ENCODE results near the gene CLDND1. TPM values are rescaled to one million over a fixed set of nuclear protein-coding genes. Genes with fewer than 3 reads are reported as not detected.

CLDND1 gene
- total RNA-seq, 2 donors from 2014 or later: 97.7 to 106 TPM

DNA sequence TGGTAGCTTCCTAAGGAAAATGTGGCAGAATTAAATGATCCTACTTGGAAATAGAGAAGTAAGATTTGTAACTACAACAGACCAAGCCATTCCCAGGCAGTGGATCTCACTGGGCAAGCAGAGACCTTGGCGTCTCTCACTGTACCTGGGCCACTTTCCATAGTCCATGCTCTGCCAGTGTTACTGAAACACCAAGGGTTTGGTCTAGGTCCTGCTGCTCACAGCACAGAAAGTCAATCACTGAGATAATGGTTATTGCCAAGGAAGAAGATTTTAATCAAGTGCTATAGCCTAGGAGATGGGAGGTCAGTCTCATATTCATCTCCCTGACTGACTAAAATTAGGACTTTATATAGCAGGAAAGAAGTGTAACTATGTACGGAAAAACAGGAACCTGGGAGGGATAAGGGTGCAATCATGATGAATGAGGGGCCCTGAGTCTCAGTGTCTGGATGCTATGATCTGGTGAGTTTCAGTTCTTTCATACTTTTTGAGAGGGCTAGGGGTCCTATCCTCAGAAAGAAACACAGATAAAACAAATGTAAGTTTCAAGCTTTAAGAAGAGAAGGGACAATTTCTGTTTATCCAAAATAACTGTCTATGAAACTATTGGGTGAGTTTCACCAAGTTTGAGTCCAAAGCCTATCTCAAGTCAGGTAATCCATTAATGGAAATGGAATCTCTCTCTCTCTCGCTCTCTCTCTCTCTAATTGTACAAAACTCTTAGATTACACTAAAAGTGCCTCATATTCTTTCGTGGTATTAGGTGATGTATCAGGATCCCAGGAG is 29.7 kb upstream of the CLDND1 start:
- 83 to 90% methylated on average over 2 to 4 of the region's 4 CpGs for WGBS, 2 experiments (ENCODE audit: insufficient coverage in 1 of 2, insufficient read length in 1 of 2)
- Mint-ChIP-seq H3K4me1 (peaks cover 12% of the 10 kb centered on the region), H3K4me3 (no peak overlapping the region), H3K36me3 (ENCODE audit: low read depth) (no peaks in the 10 kb centered on the region), H3K9me3 (no peaks in the 10 kb centered on the region), H3K27ac (no peak overlapping the region), H3K27me3 (ENCODE audit: insufficient read depth) (peaks cover 2% of the 10 kb centered on the region)
- Histone ChIP-seq H3K9me3 (ENCODE audit: control insufficient read depth, low read length) (no peaks in the 10 kb centered on the region), H3K9ac (ENCODE audit: extremely low read depth, low read length, poor library complexity, severe bottlenecking) (no peak overlapping the region), H3K27me3 (ENCODE audit: control insufficient read depth, insufficient read depth, low read length, poor library complexity, severe bottlenecking) (no peaks in the 10 kb centered on the region), H3K4me1 (ENCODE audit: control insufficient read depth, insufficient read depth, low read length) (peaks cover 2% of the 10 kb centered on the region), H3K36me3 (ENCODE audit: control insufficient read depth, insufficient read depth, low read length) (no peaks in the 10 kb centered on the region), H3K27ac (ENCODE audit: low read depth, low read length) (no peak overlapping the region), H3K4me3 (ENCODE audit: low read length) (no peak overlapping the region)
- no peak for TF ChIP-seq CTCF (conservative IDR thresholded peaks at IDR 0.05)
- DNase-seq: no peak

DNA sequence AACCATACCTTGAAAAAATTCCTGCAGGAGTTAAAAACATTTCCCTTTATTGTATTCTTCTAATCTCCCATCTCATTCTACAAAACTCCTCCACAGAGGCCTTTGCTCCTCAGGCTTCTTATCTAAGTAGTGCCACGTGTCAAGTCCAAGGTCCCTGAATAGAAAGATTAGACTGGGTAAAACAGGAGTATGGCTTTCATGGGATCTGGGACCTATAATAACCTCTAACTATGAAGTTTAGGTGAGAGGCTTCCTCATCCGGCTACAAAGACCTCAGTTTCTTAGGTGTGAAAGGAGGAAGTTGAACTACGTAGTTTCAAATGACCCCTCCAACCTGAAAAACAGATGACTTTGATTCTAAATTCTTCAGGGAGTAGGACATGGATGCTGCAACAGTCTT is 29.1 kb upstream of the CLDND1 start:
- Histone ChIP-seq H3K9ac (ENCODE audit: extremely low read depth, low read length, poor library complexity, severe bottlenecking) (no peak overlapping the region), H3K4me1 (ENCODE audit: control insufficient read depth, insufficient read depth, low read length) (peaks cover 2% of the 10 kb centered on the region), H3K4me3 (ENCODE audit: low read length) (no peak overlapping the region), H3K27ac (ENCODE audit: low read depth, low read length) (no peak overlapping the region), H3K36me3 (ENCODE audit: control insufficient read depth, insufficient read depth, low read length) (no peaks in the 10 kb centered on the region), H3K9me3 (ENCODE audit: control insufficient read depth, low read length) (no peaks in the 10 kb centered on the region), H3K27me3 (ENCODE audit: control insufficient read depth, insufficient read depth, low read length, poor library complexity, severe bottlenecking) (no peaks in the 10 kb centered on the region)
- no peaks in the 10 kb centered on the region for H3K9me3 Mint-ChIP-seq
- peaks cover 2% of the 10 kb centered on the region for H3K27me3 Mint-ChIP-seq (ENCODE audit: insufficient read depth)
- no peak for DNase-seq
- no peaks in the 10 kb centered on the region for H3K36me3 Mint-ChIP-seq (ENCODE audit: low read depth)
- TF ChIP-seq CTCF (conservative IDR thresholded peaks at IDR 0.05): no peak
- no peak overlapping the region for H3K27ac Mint-ChIP-seq
- H3K4me1 Mint-ChIP-seq: peaks cover 10% of the 10 kb centered on the region
- WGBS, 2 experiments (ENCODE audit: insufficient coverage in 1 of 2, insufficient read length in 1 of 2): 93 to 95% methylated on average over 2 to 3 of the region's 3 CpGs
- no peak overlapping the region for H3K4me3 Mint-ChIP-seq

- no peak overlapping the region for H3K4me3 ChIP-seq (ENCODE audit: low read length)
- H3K27ac Mint-ChIP-seq: no peak overlapping the region
- no peak overlapping the region for H3K27ac ChIP-seq (ENCODE audit: low read depth, low read length)
- no peak overlapping the region for H3K4me3 Mint-ChIP-seq
- H3K27me3 Mint-ChIP-seq (ENCODE audit: insufficient read depth): peaks cover 2% of the 10 kb centered on the region
- H3K4me1 ChIP-seq (ENCODE audit: control insufficient read depth, insufficient read depth, low read length): peaks cover 2% of the 10 kb centered on the region
- WGBS, 2 experiments (ENCODE audit: insufficient coverage in 1 of 2, insufficient read length in 1 of 2): 99 to 100% methylated on average over 1 to 2 of the region's 2 CpGs
- H3K9me3 ChIP-seq (ENCODE audit: control insufficient read depth, low read length): no peaks in the 10 kb centered on the region
- H3K9me3 Mint-ChIP-seq: no peaks in the 10 kb centered on the region
- no peak for DNase-seq
- TF ChIP-seq CTCF (conservative IDR thresholded peaks at IDR 0.05): no peak
- no peak overlapping the region for H3K9ac ChIP-seq (ENCODE audit: extremely low read depth, low read length, poor library complexity, severe bottlenecking)
- H3K27me3 ChIP-seq (ENCODE audit: control insufficient read depth, insufficient read depth, low read length, poor library complexity, severe bottlenecking): no peaks in the 10 kb centered on the region
- H3K36me3 ChIP-seq (ENCODE audit: control insufficient read depth, insufficient read depth, low read length): no peaks in the 10 kb centered on the region
- peaks cover 10% of the 10 kb centered on the region for H3K4me1 Mint-ChIP-seq
- H3K36me3 Mint-ChIP-seq (ENCODE audit: low read depth): no peaks in the 10 kb centered on the region
Measured at GRCh38 chr3:98551236-98551635, 28.5 kb upstream of the CLDND1 start.
